Iris pigment epithelial cell (primary cell): Measurements from ENCODE around the gene OR52M1.

ENCODE experiments used
- DNase-seq: peaks from one replicate; pipeline ENCODE4 v3.0.0-alpha.2; 2011; ENCODE audit warnings: low read depth

Gene OR52M1

GRCh38 chr11:4569075-4569474 is 24.1 kb downstream of the OR52M1 start:
- DNase-seq, result no peak

- DNase-seq, result no peak
Measured at GRCh38 chr11:4576880-4577279, 31.9 kb downstream of the OR52M1 start.

- no peak for DNase-seq
Measured at GRCh38 chr11:4577761-4578160, 32.8 kb downstream of the OR52M1 start.

GRCh38 chr11:4578624-4579023 is 33.6 kb downstream of the OR52M1 start:
- no peak for DNase-seq

GRCh38 chr11:4580124-4580523 is 35.1 kb downstream of the OR52M1 start:
- no peak for DNase-seq

- no peak for DNase-seq
Measured at GRCh38 chr11:4581443-4581842, 36.5 kb downstream of the OR52M1 start, which contains the start of gene OR52I2. TSS of gene OR52I2 (plus strand) at chr11:4581743.

- no peak for DNase-seq
Measured at GRCh38 chr11:4589017-4589416, 44.0 kb downstream of the OR52M1 start.

- no peak for DNase-seq
Measured at GRCh38 chr11:4593739-4594138, 48.7 kb downstream of the OR52M1 start, which contains the start of gene OR52I1. TSS of gene OR52I1 (plus strand) at chr11:4594039. CDS start at chr11:4594039, 0 bp downstream.
